SKM-1 (cell line): Measurements from ENCODE around the gene MYLK2.

Source experiments
- DNase-seq: peaks from one replicate; lab custom pipeline; 2025; ENCODE audit not compliant: unreplicated experiment; lab: John Stamatoyannopoulos, UW

Gene MYLK2

GRCh38 chr20:31870726-31871617 is 51.8 kb downstream of the MYLK2 start:
- DNase-seq = no peak

DNA sequence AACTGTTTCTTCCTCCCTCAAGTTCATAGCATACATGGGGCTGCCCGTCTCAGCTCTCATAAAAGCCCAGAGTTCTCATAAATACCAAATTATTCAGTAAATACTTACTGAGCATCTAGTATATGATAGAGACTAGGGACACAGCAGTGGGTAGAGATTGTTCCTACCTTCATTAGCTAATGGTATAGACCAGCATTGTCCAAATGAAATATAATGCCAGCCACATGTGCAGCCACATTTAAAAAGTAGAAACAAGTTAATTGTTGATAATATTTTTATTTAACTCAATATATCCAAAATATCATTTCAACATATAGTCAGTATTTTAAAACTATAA is 52.4 kb downstream of the MYLK2 start:
- DNase-seq = no peak

DNA sequence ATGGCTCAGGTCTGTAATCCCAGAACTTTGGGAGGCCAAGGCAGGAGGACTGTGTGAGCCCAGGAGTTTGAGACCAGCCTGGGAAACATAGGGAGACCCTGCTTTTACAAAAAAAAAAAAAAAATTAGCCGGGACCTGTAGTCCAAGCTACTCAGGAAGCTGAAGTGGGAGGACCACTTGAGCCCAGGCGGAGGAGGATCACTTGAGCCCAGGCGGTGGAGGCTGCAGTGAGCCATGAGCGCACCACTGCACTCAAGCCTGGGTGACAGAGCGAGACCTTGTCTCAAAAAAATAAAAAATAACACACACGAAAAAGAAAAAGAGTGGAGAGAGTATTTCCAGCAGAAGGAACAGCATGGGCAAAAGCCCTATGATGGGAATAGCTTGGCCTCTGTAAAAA is 53.2 kb downstream of the MYLK2 start:
- no peak for DNase-seq

DNA sequence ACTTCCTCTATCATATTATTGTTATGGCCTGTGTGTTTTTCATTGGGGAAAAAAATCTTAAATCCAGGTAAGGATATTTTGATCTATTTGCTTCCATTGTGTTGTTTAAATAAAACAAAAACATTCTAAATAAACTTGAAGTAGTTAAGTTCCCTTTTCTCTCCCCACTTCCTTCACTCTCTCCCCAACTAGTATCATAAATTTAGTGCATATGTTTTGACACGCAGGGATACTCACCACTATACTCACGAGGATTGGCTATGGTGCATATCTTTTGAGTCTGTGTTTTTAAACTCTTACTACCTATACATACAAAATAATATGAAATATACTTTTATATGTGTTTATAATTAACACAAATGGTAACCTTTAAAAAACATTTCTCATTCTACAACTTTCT is 56.5 kb downstream of the MYLK2 start:
- DNase-seq = no peak

DNA sequence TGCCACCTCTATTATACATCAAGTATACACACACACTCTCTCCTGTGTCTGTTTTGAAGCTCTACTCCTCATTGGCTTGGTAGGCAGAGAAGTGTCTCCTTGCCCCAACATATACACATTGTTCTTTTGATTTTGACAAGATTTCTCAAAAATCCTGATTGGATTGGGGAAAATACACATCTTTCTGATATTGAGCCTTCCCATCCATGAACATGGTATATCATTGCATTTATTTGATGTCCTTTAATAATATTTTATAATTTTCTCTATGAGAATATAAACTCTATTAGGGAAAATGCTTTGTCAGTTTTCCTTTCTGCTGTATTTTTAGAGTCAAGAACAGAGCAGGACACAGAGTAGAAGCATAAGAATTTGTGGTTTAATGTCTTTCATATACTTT is 58.5 kb downstream of the MYLK2 start:
- DNase-seq = no peak

DNA sequence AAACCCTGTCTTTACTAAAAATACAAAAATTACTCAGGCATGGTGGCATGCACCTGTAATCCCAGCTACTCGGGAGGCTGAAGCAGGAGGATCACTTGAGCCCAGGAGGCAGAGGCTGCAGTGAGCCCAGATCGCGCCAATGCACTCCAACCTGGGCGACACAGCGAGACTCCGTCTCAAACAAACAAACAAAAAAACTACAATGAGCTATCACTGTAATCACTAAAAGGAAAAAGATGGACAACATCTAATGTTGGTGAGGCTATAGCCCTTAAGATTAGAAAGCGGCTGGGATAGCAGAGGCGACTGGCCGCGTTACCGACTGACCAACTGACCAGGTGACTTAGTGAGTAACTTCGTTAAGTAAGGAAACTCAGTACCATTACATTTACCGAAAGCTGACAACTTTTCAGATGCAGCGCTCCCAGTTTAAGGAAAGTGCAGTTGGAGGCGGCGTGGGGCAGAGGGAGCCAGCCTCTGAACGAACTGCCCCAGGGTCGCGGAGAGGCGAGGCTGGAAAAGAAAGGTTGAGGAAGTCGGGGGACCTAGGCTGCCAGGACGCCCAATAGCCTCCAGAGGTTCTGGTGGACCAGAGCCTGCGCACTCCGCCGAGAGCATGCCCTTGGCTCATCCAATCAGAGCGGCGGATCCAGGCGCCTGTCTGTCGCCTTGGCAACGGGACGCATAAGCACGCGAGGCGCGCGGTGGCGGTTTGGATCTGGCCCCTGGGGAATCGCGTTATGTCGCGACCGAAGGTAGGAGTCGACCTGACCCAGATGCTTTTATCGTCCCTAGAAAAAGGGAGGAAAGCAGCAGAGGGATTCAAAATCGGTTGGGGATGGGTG is 60.2 kb downstream of the MYLK2 start:
- DNase-seq = peak; percentile 65

- no peak for DNase-seq
These were observed 62.8 kb downstream of the MYLK2 start for GRCh38 chr20:31881945-31882344.

GRCh38 chr20:31883829-31884228 is 64.7 kb downstream of the MYLK2 start:
- DNase-seq = no peak
